GM11168 (cell line): Measurements from ENCODE around the gene GFOD1.

Source experiments
- in situ Hi-C: fragments of 300-500 bp; cut with MboI; formaldehyde crosslinking; loops from one replicate; pipeline ENCODE4 v1.12.0; 2022; ENCODE audit warnings: low sequenced_read_pairs; ENCODE audit not compliant: unreplicated experiment

GFOD1 gene

DNA sequence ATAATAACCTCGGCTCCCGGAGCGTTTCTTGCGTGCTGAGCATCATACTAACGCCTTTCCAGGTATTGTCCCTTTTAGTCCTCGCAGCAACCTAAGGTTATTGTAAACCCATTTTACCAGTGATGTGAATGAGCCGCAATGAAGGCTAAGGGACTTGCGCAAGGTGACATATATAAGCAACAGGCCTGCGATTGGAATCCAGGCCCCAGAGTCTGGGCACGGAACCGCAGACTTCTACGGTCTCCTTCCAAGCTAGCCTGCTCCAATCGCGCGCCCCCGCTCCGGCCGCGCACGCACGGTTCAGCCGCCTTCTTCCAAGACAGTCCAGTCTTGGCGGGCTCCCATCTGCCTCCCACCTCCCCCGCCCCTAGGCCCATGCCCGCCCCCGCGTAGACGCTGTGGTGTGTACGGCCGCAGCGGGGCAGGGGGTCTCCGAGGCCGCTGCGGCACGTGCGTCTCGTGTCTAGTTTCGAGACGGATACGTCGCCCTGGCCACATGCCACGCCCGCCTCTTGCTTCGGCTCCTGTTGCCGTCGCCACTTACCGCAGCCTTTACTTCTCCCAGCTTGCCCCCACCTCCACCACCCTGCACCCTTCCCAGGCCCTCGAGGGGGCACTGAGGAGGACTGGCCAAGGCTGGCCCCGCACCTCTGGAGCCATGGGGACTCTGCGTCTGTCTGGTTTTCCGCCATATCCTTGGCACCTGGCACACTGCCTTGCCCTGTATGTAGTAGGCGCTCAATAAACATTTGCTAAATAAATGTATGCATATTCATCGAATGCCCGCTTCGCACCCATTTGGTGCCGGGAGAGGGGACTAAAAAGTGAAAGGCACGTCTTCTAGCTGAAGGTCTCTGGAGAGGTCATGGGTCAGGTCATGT, 855 bp upstream of the GFOD1 start:
- in situ Hi-C loops: no loop called here

- in situ Hi-C loops: no loop called here
Observed at GRCh38 chr6:13486679-13487121, 700 bp downstream of the GFOD1 start.

DNA sequence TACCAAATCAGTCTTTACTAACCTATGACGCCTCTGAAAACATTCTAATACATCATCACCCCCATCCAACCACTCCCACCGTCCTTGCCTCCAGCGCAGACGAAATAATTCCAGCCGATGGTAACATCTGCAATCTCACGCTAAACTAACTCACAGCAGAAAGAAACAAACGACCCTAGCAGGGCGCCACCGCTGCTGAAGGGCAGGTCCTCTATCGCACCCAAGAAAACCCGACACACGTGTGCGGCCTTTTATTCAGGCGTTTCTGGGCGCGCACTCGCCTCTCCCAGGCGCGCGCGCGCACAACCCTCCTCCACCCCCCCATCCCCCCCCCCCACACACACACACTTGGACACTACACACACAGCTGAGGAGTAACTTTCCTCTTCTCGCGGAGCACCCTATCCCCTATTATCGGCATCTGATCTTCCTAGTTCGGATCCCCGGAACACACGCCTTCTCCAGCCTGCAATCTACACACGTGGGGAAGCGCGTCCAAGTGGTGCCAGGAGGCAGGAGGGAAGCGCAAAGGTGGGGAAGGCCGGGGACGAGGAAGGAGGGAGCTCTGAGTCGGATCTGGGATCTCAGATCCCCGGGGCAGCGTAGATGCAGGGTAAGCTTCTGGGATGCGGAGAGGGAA, 1.4 kb downstream of the GFOD1 start:
- in situ Hi-C loops: no loop called here

GRCh38 chr6:13485303-13485702, 2.1 kb downstream of the GFOD1 start:
- in situ Hi-C loops: no loop called here

GRCh38 chr6:13484827-13485226, 2.6 kb downstream of the GFOD1 start:
- in situ Hi-C loops: no loop called here

DNA sequence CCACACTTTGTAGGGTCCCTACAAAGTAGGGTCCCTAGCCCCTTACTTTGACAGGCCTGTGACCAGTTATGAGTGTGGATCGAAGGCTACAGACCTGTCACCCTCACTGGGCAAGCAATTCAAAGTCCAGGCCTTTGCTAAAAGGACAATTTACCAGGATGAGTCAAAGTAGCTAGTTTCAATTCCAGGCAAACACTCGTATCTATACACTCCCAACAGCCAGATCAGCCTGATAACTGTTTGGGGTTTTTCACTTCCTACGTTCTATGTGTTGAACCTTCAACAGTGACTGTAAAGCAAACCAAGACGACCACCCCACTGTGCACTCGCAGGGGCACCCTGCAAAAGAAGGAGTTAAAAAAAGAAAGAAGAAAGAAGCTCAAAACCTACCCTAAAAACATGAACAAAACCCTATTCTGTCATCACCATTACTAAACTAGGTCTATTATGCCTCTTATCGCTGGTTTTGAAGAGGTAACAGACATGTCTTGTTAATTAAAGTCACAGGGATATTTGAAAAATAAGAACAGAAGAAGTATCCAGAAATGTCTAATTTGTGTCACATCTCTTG, 3.2 kb downstream of the GFOD1 start:
- in situ Hi-C loops: no loop called here

DNA sequence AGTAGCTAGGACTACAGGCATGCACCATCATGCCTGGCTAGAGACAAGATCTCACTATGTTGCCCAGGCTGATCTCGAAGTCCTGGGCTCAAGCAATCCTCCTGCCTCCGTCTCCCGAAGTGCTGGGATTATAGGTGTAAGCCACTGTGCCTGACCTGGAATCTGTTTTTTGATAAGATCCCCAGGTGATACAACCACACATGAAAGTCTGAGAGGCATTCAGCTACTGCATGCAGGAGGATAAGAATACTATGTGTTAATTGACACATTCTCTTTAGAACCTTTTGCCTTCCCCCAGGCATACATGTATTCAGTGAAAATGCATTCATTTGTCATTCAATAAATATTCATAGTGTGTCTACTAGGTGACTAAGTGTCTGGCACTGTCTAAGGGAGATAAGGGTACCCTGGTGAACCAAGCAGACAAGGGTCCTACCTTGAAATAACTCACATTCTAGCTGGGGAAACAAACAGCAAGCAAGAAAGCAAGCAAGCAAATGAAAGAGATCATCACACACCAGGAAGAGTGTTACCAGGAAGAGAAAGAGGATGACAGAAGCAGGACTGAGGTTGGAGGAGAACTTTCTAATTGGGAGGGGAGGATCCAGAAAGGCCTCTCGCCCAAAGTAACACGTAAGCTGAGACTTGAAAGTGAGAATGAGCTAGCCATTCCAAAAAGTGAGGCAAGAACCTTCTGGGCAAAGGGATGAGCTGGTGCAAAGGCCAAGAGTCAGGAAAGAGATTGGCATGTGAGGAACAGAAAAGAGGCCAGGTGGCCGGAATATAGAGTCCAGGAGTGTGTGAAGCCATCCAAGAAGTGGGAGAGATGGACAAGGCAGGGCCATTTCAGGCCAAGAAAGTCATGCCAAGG, 6.5 kb downstream of the GFOD1 start:
- in situ Hi-C loops: no loop called here

DNA sequence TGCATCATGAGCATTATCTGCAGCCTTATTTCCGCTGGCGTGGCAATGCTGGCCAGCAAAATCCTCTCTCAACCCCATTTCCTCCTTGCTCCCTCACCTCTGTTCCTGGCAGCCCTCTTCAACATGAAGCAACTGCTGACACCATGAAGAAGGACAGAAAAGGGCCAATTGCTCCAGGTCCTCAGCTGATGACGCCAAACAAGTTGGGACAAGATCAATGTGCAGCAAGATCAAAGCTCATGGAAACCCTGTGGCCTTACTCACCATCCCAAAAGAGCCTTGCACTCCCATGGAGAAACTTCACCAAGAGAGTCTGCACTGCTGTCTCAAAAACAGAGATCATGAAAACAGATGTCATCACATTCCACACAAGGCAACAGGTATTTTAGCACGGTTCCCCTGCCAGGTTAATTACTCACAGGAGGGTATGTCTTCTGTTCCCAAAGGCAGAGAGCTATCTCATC, 7.4 kb downstream of the GFOD1 start:
- in situ Hi-C loops: no loop called here

- in situ Hi-C loops: no loop called here
Observed at GRCh38 chr6:13479206-13479800, 8.1 kb downstream of the GFOD1 start.

- in situ Hi-C loops: no loop called here
Observed at GRCh38 chr6:13478525-13478966, 8.9 kb downstream of the GFOD1 start.

GRCh38 chr6:13474787-13475186, 12.6 kb downstream of the GFOD1 start:
- in situ Hi-C loops: no loop called here

DNA sequence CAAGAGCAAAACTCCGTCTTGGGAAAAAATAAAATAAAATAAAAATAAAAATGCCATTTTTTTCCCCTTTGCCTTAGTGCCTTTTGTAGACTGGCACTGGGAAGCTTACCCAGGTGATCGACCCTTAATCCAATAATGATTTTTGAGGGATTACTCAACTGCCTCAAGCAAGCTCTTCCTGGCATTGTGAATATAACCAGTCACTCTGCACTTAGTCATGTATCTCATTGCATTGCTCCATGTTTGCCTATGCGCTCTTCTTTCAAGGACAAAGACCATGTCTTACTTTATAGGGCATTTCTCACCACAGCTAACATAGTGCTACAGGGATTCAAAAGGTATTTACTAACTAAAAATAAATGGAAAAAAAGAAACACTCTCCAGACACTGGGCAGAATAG, 13.0 kb downstream of the GFOD1 start:
- in situ Hi-C loops: no loop called here

DNA sequence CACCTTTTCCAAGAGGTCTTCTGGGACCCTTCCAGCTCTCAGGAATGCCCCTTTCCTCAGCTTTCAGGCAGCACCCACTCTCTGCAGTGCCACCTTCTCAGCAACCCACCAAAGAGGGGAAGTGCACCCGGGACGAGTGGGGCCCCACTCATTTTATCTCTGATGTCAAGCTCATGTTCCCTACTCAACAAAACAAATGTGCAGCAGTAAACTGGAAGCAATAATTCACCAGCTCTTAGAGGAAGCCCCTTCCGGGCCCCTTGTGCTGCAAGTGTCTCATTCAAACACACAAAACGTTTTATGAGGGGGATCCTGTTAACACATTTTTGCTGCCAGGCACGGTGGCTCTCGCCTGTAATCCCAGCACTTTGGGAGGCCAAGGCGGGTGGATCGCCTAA, 13.6 kb downstream of the GFOD1 start:
- in situ Hi-C loops: no loop called here

DNA sequence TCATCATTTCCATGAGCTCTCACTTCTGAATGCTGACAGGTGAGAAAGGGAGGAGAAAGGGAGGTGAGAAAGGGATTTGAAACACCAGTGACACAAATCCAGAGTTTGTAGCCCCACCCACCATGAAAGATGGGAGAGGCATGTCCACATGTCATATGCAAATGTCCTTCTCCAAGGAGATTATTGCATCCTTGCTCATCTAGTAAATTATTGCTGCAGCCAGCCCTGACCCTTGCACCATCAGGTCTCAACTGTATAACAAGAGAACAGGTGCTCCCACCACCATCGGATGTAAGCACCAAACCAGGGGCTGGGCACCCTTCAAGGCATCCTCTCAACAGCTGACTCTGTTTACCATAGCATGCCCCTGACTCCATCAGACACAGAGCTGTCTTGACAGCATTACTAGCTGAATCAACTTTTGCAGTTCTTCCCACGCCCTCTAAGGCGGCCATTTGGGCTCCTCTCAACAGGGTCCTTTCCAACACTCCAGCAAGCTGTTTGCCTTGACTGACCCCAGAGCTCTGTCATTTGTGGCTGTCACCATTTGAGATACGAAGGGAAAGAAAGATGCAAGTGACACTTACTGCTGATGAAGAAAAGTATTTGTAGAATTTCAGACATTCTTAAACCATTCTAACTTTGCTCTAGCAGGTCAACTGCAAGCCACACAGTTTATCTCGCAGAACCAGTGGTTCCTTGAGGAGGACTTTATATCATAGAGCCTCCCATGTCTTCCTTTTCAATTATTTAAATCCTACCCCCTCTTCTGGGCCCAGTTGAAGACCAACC, 14.2 kb downstream of the GFOD1 start:
- in situ Hi-C loops: no loop called here

GRCh38 chr6:13472099-13472498, 15.3 kb downstream of the GFOD1 start:
- in situ Hi-C loops: no loop called here

DNA sequence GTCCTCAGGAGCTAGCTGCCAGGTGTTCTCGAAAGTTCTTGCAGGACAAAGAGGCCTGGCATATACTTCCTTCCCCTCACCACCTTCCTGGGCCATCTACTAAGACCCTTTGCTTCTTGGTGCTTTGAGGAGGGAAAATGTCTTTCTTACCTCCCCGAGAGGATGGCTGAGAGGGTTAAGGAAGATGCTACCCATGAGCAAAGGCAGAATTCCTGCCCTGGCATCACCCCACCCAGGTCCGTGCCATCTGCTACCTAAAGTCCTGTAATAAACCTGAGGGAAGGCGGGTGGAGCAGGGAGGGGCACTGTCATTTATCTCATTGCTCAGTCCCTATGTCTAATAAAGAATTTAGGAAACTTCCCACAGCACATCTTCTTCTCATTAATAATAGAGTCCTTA, 16.2 kb downstream of the GFOD1 start:
- in situ Hi-C loops: no loop called here

DNA sequence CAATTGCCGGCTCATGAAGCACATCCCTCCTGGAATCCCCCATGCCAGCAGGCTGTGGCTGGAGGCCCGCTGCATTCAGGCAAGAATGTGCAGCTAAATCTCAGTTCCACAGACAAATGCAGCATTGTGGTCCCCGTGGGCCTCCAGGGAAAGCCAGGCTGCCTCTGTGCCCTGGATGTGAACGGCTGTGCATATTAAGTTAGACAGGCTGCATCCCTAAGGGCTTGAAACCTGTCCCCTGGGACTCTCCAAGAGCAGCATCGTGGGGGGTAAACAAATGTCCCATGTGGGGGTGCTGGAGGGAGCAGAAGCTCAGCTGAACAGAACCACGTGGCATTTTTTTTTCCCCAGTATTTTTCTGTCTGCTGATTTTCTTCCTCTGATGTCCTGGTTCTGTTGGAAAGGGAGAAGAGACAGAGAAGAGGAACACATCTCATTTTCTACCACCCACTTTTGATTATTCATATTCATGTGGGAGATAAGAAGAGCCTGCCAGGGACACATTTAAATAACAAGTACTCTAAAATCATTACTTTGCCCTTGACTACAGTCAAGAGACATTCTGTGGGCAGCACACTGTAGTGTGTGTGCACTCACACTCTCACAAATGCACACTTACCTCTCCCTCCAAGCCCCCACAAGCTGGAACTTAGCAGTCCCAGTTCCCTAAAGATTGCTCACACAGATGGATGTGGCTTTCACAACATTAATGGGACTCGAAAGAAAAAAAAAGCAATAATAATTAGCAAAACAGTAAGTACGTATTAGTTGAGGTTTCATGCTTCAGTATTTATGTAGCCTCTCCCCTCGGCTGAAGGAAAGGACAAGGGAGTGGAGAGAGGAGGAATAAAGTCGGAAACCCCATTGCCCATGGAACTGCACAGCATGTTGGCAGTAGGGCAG, 16.9 kb downstream of the GFOD1 start:
- in situ Hi-C loops: no loop called here

- in situ Hi-C loops: no loop called here
Observed at GRCh38 chr6:13469693-13470092, 17.7 kb downstream of the GFOD1 start.
